ENCODE measurements around the gene GALR1. TPM values are rescaled to one million over a fixed set of nuclear protein-coding genes. Genes with fewer than 3 reads are reported as not detected.

The GALR1 gene
- total RNA-seq, 1 donor from 2014 or later: 2.9 TPM

DNA sequence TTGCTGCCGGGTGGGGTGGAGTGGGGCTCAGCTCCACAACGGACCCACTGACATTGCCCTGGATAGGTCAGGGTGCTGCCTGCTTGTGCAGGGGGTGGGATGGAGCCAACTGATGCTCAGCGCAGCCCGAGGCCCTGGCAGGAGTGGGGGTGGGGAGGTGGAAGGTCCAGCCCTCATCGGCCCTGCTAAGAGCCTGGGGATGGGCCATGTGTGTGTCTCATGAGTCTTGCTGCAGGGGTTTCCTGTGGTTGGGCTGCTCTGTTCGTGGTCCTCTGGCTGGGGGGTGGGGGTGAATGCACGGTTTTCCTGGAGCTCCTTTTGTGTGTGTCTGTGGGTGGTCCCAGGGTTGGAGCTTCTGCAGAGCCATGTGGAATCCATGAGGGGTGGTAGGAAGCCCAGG, 39.4 kb upstream of the GALR1 start:
- Mint-ChIP-seq H3K27me3 (peaks cover 9% of the 10 kb centered on the region), H3K9me3 (ENCODE audit: low read depth) (no peaks in the 10 kb centered on the region), H3K4me1 (ENCODE audit: low read depth) (no peaks in the 10 kb centered on the region), H3K27ac (no peak overlapping the region), H3K4me3 (ENCODE audit: low read depth) (no peak overlapping the region), H3K36me3 (ENCODE audit: insufficient read depth) (no peaks in the 10 kb centered on the region)
- DNase-seq (ENCODE audit: low spot score, unreplicated experiment): no peak
- TF ChIP-seq, protein P1, sequence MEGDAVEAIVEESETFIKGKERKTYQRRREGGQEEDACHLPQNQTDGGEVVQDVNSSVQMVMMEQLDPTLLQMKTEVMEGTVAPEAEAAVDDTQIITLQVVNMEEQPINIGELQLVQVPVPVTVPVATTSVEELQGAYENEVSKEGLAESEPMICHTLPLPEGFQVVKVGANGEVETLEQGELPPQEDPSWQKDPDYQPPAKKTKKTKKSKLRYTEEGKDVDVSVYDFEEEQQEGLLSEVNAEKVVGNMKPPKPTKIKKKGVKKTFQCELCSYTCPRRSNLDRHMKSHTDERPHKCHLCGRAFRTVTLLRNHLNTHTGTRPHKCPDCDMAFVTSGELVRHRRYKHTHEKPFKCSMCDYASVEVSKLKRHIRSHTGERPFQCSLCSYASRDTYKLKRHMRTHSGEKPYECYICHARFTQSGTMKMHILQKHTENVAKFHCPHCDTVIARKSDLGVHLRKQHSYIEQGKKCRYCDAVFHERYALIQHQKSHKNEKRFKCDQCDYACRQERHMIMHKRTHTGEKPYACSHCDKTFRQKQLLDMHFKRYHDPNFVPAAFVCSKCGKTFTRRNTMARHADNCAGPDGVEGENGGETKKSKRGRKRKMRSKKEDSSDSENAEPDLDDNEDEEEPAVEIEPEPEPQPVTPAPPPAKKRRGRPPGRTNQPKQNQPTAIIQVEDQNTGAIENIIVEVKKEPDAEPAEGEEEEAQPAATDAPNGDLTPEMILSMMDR (IDR thresholded peaks at IDR 0.05; ENCODE audit: unreplicated experiment): no peak

DNA sequence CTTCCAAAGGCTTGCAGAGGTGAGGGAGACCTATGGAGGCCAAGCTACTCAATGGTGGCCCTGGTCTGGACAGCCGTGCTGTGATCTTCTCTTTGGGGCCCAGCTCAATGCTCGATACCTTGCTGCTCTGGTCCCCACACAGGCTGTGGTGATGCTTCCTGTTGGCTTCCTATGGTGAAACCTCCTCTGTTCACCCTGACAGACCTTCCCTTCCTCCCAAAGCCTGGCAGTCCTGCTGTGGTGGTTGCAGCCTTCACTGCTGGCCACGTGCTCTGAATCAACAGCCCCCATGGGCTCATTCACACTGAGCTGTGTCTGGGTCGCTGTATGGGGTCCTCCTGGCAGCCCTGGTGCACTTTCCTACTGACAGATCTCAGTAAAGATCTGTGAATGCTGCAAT, 31.0 kb upstream of the GALR1 start:
- no peak overlapping the region for H3K4me3 Mint-ChIP-seq (ENCODE audit: low read depth)
- H3K4me1 Mint-ChIP-seq (ENCODE audit: low read depth): peaks cover 3% of the 10 kb centered on the region
- H3K27me3 Mint-ChIP-seq: peaks cover 4% of the 10 kb centered on the region
- no peak overlapping the region for H3K27ac Mint-ChIP-seq
- no peak for DNase-seq (ENCODE audit: low spot score, unreplicated experiment)
- H3K36me3 Mint-ChIP-seq (ENCODE audit: insufficient read depth): no peaks in the 10 kb centered on the region
- TF ChIP-seq, protein P1 (IDR thresholded peaks at IDR 0.05; ENCODE audit: unreplicated experiment): no peak
- no peaks in the 10 kb centered on the region for H3K9me3 Mint-ChIP-seq (ENCODE audit: low read depth)

DNA sequence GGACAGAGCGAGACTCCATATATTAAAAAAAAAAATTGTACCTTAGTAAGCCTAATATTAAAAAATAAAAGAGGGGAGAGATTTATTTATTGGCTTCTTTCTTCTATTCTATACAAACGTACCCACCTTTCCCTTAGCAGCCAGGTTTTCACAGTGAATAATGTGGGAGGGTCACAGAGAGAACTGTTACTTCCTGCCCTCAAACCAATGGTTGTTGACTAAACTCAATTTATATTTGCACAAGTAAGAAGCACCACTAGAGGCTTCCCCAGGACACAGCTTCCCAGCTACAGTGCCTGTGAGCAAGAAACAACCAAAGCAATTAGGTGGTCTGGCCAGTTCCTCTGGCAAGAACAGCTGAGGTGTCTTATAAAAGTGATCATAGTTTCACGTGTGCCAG, 28.9 kb upstream of the GALR1 start:
- no peak for DNase-seq (ENCODE audit: low spot score, unreplicated experiment)
- peaks cover 4% of the 10 kb centered on the region for H3K27me3 Mint-ChIP-seq
- no peaks in the 10 kb centered on the region for H3K36me3 Mint-ChIP-seq (ENCODE audit: insufficient read depth)
- peaks cover 3% of the 10 kb centered on the region for H3K4me1 Mint-ChIP-seq (ENCODE audit: low read depth)
- H3K4me3 Mint-ChIP-seq (ENCODE audit: low read depth): no peak overlapping the region
- H3K9me3 Mint-ChIP-seq (ENCODE audit: low read depth): no peaks in the 10 kb centered on the region
- TF ChIP-seq, protein P1 (IDR thresholded peaks at IDR 0.05; ENCODE audit: unreplicated experiment): no peak
- H3K27ac Mint-ChIP-seq: no peak overlapping the region

DNA sequence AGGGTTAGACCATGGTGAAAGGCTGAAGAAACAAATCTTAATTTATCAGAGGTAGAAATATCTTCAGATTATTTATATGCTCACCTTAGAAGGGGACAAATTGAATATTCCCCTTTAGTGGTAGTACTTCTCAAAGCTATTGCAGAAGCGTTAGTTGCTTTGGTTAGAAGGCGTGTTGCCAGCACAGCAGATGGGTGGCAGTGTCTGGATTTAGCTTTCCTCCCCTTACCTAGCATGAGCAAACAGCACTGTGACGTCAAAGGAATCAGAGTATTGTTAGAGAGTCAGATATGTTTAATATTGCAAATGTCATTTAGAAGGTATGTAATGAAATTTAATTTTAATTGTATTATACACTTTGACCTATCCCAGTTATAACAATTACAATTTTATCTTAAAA, 27.2 kb upstream of the GALR1 start:
- H3K9me3 Mint-ChIP-seq (ENCODE audit: low read depth): no peaks in the 10 kb centered on the region
- no peaks in the 10 kb centered on the region for H3K36me3 Mint-ChIP-seq (ENCODE audit: insufficient read depth)
- H3K27ac Mint-ChIP-seq: no peak overlapping the region
- TF ChIP-seq, protein P1 (IDR thresholded peaks at IDR 0.05; ENCODE audit: unreplicated experiment): no peak
- peaks cover 6% of the 10 kb centered on the region for H3K27me3 Mint-ChIP-seq
- H3K4me3 Mint-ChIP-seq (ENCODE audit: low read depth): no peak overlapping the region
- peaks cover 3% of the 10 kb centered on the region for H3K4me1 Mint-ChIP-seq (ENCODE audit: low read depth)
- DNase-seq (ENCODE audit: low spot score, unreplicated experiment): no peak

DNA sequence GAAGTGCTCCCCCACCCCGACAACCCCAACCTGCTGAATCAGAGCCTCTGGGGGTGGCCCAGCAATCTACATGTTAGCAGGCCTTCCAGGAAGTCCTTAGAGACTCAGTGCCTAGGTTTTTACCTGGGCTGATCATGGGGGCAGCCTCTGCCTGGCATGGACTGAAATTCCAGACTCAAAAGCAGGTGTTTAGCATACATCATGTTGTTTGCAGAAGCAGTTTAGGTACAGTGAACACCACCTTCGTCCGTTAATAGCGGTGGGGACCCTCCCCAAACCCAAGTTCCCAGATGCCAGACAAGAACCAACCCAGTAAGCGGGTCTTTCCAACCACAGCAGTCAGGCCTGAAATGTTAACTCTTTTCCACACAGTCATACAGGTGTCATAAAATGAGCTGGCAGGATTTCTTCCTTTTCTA, 26.4 kb upstream of the GALR1 start:
- H3K4me1 Mint-ChIP-seq (ENCODE audit: low read depth): peaks cover 3% of the 10 kb centered on the region
- no peak overlapping the region for H3K4me3 Mint-ChIP-seq (ENCODE audit: low read depth)
- no peaks in the 10 kb centered on the region for H3K9me3 Mint-ChIP-seq (ENCODE audit: low read depth)
- no peaks in the 10 kb centered on the region for H3K36me3 Mint-ChIP-seq (ENCODE audit: insufficient read depth)
- TF ChIP-seq, protein P1 (IDR thresholded peaks at IDR 0.05; ENCODE audit: unreplicated experiment): no peak
- peaks cover 13% of the 10 kb centered on the region for H3K27me3 Mint-ChIP-seq
- no peak for DNase-seq (ENCODE audit: low spot score, unreplicated experiment)
- H3K27ac Mint-ChIP-seq: no peak overlapping the region

All from progenitor cell of endocrine pancreas (in vitro differentiated cells).